GM12875 (cell line): ENCODE measurements around the gene NAIF1.

Source experiments
- H3K4me3 ChIP-seq: one replicate; pipeline ENCODE4 v1.5.1; 2011; ENCODE audit warnings: low read depth, low read length, control low read depth
- TF ChIP-seq, protein P1 (sequence below): IDR thresholded peaks from 2 replicates; pipeline ENCODE4 v1.5.1; 2011; ENCODE audit warnings: low read depth, mild to moderate bottlenecking, control low read depth, inconsistent platforms, low read length, moderate library complexity, borderline replicate concordance; ENCODE audit not compliant: insufficient read depth

NAIF1 gene

DNA sequence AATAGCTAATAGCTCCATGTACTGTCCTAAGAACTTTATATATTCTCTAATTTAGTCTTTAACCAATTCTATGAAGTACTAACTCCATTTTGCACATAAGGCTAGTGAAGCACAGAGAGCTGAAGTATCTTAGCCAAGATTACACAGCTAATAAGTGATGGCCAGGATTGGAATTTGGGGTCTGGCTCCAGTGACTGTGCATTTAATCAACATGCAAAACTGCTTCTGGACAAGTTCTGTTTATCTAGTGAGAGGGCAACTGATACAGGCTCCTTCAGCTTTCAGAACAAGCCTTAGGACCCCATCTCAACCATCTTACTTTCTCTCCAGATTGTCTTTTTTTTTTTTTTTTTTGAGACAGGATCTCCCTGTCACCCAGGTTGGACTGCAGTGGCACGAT, 22.2 kb upstream of the NAIF1 start:
- H3K4me3 ChIP-seq: no peak overlapping the region
- TF ChIP-seq, protein P1, sequence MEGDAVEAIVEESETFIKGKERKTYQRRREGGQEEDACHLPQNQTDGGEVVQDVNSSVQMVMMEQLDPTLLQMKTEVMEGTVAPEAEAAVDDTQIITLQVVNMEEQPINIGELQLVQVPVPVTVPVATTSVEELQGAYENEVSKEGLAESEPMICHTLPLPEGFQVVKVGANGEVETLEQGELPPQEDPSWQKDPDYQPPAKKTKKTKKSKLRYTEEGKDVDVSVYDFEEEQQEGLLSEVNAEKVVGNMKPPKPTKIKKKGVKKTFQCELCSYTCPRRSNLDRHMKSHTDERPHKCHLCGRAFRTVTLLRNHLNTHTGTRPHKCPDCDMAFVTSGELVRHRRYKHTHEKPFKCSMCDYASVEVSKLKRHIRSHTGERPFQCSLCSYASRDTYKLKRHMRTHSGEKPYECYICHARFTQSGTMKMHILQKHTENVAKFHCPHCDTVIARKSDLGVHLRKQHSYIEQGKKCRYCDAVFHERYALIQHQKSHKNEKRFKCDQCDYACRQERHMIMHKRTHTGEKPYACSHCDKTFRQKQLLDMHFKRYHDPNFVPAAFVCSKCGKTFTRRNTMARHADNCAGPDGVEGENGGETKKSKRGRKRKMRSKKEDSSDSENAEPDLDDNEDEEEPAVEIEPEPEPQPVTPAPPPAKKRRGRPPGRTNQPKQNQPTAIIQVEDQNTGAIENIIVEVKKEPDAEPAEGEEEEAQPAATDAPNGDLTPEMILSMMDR: no peak

DNA sequence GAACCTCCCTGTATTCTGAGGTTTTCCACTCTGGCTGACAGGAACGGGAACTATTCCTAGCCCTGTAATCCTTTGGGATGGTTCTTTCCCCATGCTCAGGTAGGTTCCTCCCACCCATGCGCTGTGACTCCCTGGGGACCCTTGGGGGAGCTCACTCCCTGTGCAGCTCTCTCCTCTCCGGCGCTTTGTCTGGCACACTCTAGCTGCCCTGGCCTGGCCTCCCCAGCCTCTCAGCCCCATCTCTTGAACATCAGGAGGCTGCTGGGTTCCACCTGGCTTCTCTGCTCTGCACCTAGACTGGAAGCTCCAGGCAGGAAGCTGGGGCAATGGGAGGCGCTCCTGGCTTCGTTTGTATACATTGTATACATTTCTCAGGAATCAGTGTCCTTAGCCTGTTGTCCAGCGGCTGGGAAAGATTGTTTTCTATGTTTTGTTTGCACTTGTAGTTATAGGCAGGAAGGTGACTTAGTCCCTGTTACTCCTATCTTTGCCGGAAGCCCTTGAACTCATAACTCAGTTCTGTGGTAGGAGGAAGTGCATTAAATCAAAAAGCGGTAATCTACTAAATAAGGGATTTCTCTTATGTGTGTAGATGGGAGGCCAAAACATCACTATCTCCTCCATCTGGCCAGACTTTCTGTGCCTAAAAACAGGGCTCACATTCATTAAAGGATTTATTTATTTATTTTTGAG, 21.3 kb upstream of the NAIF1 start:
- TF ChIP-seq, protein P1: no peak
- H3K4me3 ChIP-seq: no peak overlapping the region

DNA sequence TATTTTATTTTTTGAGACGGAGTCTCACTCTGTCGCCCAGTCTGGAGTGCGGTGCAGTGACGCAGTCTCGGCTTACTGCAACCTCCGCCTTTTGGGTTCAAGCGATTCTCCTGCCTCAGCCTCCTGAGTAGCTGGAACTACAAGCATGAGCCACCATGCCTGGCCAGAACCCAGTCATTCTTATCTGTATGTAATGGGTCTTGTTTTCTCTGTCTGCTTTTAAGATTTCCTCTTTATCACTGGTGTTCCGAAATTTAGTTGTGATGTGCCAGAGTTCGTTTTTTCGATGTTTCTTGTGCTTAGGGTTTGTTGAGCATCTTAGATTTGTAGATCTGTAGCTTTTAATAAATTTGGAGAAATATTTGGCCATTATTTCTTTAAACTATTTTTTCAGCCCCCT, 20.1 kb upstream of the NAIF1 start:
- H3K4me3 ChIP-seq: no peak overlapping the region
- TF ChIP-seq, protein P1: no peak

DNA sequence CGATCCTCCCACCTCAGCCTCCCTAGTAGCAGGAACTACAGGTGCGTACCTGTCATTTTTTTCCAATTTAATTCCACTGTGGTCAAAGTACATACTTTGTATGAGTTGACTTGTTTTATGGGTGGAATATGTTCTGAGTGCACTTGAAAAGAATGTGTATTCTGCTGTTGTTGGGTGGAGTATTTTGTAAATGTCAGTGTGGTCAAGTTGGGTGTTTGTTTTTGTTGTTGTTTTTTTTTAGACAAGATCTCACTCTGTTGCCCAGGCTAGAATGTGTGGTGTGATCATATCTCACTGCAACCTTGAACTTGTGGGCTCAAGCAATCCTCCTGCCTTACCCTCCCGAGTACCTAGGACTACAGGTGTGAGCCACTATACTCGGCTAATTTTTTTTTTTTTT, 18.8 kb upstream of the NAIF1 start:
- no peak overlapping the region for H3K4me3 ChIP-seq
- TF ChIP-seq, protein P1: no peak

DNA sequence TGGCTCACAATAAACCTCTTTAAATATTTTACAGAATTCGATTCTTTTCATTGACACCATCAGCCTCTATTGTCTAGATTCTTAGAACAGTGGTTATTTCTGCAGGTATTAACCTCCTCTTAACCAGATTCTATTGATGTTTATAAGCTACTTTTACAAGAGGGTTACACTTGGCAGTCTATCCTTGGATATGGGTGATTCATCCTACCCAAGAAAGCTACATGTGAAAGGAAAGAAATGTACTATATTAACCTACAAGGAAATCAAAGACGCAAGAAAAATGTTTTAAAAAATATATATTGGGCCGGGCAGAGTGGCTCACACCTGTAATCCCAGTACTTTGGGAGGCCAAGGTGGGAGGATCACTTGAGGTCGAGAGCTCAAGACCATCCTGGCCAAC, 17.6 kb upstream of the NAIF1 start:
- H3K4me3 ChIP-seq: no peak overlapping the region
- TF ChIP-seq, protein P1: no peak

DNA sequence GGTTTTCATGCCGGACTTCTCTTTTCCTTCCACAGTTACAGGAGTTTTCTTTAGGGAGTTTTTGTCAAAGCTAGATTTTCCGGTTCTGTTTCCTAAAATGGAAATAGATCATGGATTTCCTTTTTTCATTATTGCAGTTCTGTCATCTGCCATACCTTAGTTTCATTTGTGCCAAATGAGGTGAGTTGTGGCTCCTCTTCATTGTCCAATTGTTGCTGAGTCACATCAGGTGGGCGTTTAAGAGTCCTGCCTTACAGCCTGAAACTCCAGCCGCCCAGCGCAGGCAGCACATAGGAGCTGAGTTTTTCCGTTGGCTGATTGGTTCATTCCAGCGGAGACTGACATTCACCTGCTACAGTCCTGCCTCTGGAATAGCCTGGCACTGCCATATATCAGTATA, 15.0 kb upstream of the NAIF1 start:
- TF ChIP-seq, protein P1: no peak
- no peak overlapping the region for H3K4me3 ChIP-seq

DNA sequence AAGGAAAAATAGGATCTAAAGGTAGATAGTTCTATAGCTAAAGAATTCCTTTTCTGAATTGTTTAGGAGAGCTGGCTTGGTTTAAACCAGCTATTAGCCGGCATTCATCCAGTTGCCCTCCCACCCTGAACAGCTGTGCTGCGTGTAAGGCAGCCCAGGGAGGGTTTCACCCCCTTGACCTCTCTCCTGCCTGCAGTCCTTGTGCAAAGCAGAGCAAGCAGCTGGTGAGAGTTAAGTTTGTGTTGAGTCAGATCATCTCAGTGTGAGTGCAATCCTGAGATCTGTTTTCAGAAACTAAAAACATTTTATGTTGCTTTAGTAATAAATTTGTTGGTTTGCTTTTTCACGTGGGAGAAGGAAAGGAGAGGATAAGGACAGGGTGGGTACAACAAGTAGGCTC, 13.9 kb upstream of the NAIF1 start:
- TF ChIP-seq, protein P1: no peak
- H3K4me3 ChIP-seq: no peak overlapping the region
